Mesenchymal stem cell (in vitro differentiated cells and primary cell): ENCODE results near the gene FOXF1.

ENCODE experiments used
- DNase-seq: peaks from one replicate; pipeline ENCODE4 v3.0.0-alpha.2; 2013
- H2AFZ ChIP-seq: one replicate; pipeline ENCODE4 v1.6.1; 2013; ENCODE audit warnings: low read depth, mild to moderate bottlenecking, control low read depth, inconsistent platforms, low read length, moderate library complexity
- H2AK5ac ChIP-seq: 2 replicates; pipeline ENCODE4 v1.6.1; 2013; ENCODE audit warnings: low read length, moderate library complexity, mild to moderate bottlenecking, inconsistent platforms; ENCODE audit not compliant: severe bottlenecking
- H2BK120ac ChIP-seq: one replicate; pipeline ENCODE4 v1.6.1; 2013; ENCODE audit warnings: low read depth, mild to moderate bottlenecking, inconsistent platforms, low read length, moderate library complexity
- H2BK12ac ChIP-seq, 2 experiments: one replicate each; pipeline ENCODE4 v1.6.1; 2013; ENCODE audit warnings: inconsistent platforms in 2 of 2, low read length in 2 of 2, mild to moderate bottlenecking in 2 of 2, moderate library complexity in 2 of 2, control low read depth in 1 of 2
- H2BK15ac ChIP-seq: one replicate; pipeline ENCODE4 v1.6.1; 2013; ENCODE audit warnings: mild to moderate bottlenecking, low read depth, inconsistent platforms; ENCODE audit not compliant: poor library complexity, severe bottlenecking
- H2BK5ac ChIP-seq: 2 replicates; pipeline ENCODE4 v1.6.1; 2013; ENCODE audit warnings: low read depth, mild to moderate bottlenecking, low read length, control low read depth, inconsistent platforms; ENCODE audit not compliant: poor library complexity, severe bottlenecking
- H3K14ac ChIP-seq, 2 experiments: one replicate each; pipeline ENCODE4 v1.6.1; 2013; ENCODE audit warnings: inconsistent platforms in 2 of 2, low read length in 2 of 2, control low read depth in 1 of 2, mild to moderate bottlenecking in 1 of 2, moderate library complexity in 1 of 2
- H3K18ac ChIP-seq, 2 experiments: one replicate each; pipeline ENCODE4 v1.6.1; 2013; ENCODE audit warnings: inconsistent platforms in 2 of 2, low read length in 2 of 2, control low read depth in 1 of 2, low read depth in 1 of 2, mild to moderate bottlenecking in 1 of 2
- H3K23ac ChIP-seq, 2 experiments: one replicate each; pipeline ENCODE4 v1.6.1; 2013; ENCODE audit warnings: inconsistent platforms in 2 of 2, low read length in 2 of 2, mild to moderate bottlenecking in 2 of 2, moderate library complexity in 2 of 2, control low read depth in 1 of 2
- H3K27ac ChIP-seq: 2 replicates; pipeline ENCODE4 v1.5.1; 2013; ENCODE audit warnings: mild to moderate bottlenecking, moderate library complexity, low read length, control low read depth, inconsistent platforms; ENCODE audit not compliant: poor library complexity, severe bottlenecking
- H3K27me3 ChIP-seq, 2 experiments: 2 replicates each; pipeline versions ENCODE4 v1.6.1 to v1.7.0; 2013; ENCODE audit warnings: low read length in 2 of 2, mild to moderate bottlenecking in 2 of 2, moderate library complexity in 2 of 2, control low read depth in 1 of 2, inconsistent platforms in 1 of 2; ENCODE audit not compliant: control insufficient read depth in 1 of 2, insufficient read depth in 1 of 2
- H3K36me3 ChIP-seq, 2 experiments: 2 replicates each; pipeline versions ENCODE4 v1.6.1 to v1.7.0; 2013; ENCODE audit warnings: low read length in 2 of 2, control low read depth in 1 of 2, inconsistent platforms in 1 of 2, low read depth in 1 of 2, mild to moderate bottlenecking in 1 of 2; ENCODE audit not compliant: insufficient read depth in 2 of 2, control insufficient read depth in 1 of 2
- H3K4ac ChIP-seq, 2 experiments: one replicate each; pipeline ENCODE4 v1.6.1; 2013; ENCODE audit warnings: inconsistent platforms in 2 of 2, low read length in 2 of 2, mild to moderate bottlenecking in 2 of 2, moderate library complexity in 2 of 2, control low read depth in 1 of 2, low read depth in 1 of 2
- H3K4me1 ChIP-seq: 2 replicates; pipeline ENCODE4 v1.6.1; 2013; ENCODE audit warnings: low read depth, low read length, control low read depth; ENCODE audit not compliant: control insufficient read depth, insufficient read depth
- H3K4me2 ChIP-seq: 2 replicates; pipeline ENCODE4 v1.6.1; 2013; ENCODE audit warnings: low read length, mild to moderate bottlenecking, inconsistent platforms; ENCODE audit not compliant: poor library complexity, severe bottlenecking
- H3K4me3 ChIP-seq, 2 experiments: 2 replicates each; pipeline versions ENCODE4 v1.5.1 to v1.7.0; 2013; ENCODE audit warnings: low read length in 2 of 2, mild to moderate bottlenecking in 2 of 2, control low read depth in 1 of 2, low read depth in 1 of 2; ENCODE audit not compliant: insufficient read depth in 1 of 2
- H3K79me1 ChIP-seq: replicated peaks from 2 replicates; pipeline ENCODE4 v1.6.1; 2013; ENCODE audit warnings: mild to moderate bottlenecking, control low read depth, low read length, inconsistent platforms; ENCODE audit not compliant: poor library complexity, severe bottlenecking
- H3K9ac ChIP-seq: 2 replicates; pipeline ENCODE4 v1.7.0; 2013; ENCODE audit warnings: mild to moderate bottlenecking, low read length, moderate library complexity
- H3K9me3 ChIP-seq: 2 replicates; pipeline ENCODE4 v1.7.0; 2013; ENCODE audit warnings: mild to moderate bottlenecking, low read length; ENCODE audit not compliant: control insufficient read depth
- H4K8ac ChIP-seq: one replicate; pipeline ENCODE4 v1.6.1; 2013; ENCODE audit warnings: inconsistent platforms, mild to moderate bottlenecking, low read length, moderate library complexity
- H4K91ac ChIP-seq: one replicate; pipeline ENCODE4 v1.6.1; 2013; ENCODE audit warnings: mild to moderate bottlenecking, low read length, inconsistent platforms
- WGBS: methylation state at CpG from one replicate; pipeline ENCODE4 v1.1.7; 2013; ENCODE audit warnings: mixed read lengths; 5-methylcytosine and 5-hydroxymethylcytosine counted together

The FOXF1 gene

GRCh38 chr16:86520317-86521210 is 10.2 kb downstream of the FOXF1 start:
- peak overlapping the region in 1 of 2 experiments; percentile 2 for H3K18ac ChIP-seq
- H2AK5ac ChIP-seq: no peak overlapping the region
- peak overlapping the region in 1 of 2 experiments; percentile 63 for H3K4me3 ChIP-seq
- no peaks in the 10 kb centered on the region for H3K36me3 ChIP-seq
- H2BK12ac ChIP-seq: peak overlapping the region in 1 of 2 experiments; percentile 16
- no peak overlapping the region for H2AFZ ChIP-seq
- WGBS: 60% methylated on average over 27 of the region's 30 CpGs
- H2BK15ac ChIP-seq: no peak overlapping the region
- no peak overlapping the region for H2BK120ac ChIP-seq
- H3K4me1 ChIP-seq: peaks cover 12% of the 10 kb centered on the region
- H4K8ac ChIP-seq: peak overlapping the region; percentile 3
- H3K4ac ChIP-seq: peak overlapping the region in 1 of 2 experiments; percentile 12
- H3K14ac ChIP-seq: no peak overlapping the region
- no peak overlapping the region for H3K27ac ChIP-seq
- H3K4me2 ChIP-seq: no peak overlapping the region
- H3K23ac ChIP-seq: no peak overlapping the region
- H3K27me3 ChIP-seq: peaks cover 70 to 91% of the 10 kb centered on the region in 2 experiments
- no peak overlapping the region for H2BK5ac ChIP-seq
- peak; percentile 87 for DNase-seq
- H3K79me1 ChIP-seq: no peaks in the 10 kb centered on the region
- H3K9ac ChIP-seq: peak overlapping the region; percentile 62
- no peaks in the 10 kb centered on the region for H3K9me3 ChIP-seq
- H4K91ac ChIP-seq: peak overlapping the region; percentile 15

- WGBS: 90% methylated on average over 31 of the region's 35 CpGs
- H4K8ac ChIP-seq: no peak overlapping the region
- DNase-seq: peak; percentile 9
- no peak overlapping the region for H3K23ac ChIP-seq
- peaks cover 61 to 89% of the 10 kb centered on the region in 2 experiments for H3K27me3 ChIP-seq
- no peak overlapping the region for H3K4ac ChIP-seq
- peak overlapping the region in 1 of 2 experiments; percentile 78 for H2BK12ac ChIP-seq
- H3K18ac ChIP-seq: peak overlapping the region in 1 of 2 experiments; percentile 6
- no peak overlapping the region for H2AFZ ChIP-seq
- no peak overlapping the region for H2BK120ac ChIP-seq
- H3K9me3 ChIP-seq: no peaks in the 10 kb centered on the region
- no peak overlapping the region for H3K27ac ChIP-seq
- no peak overlapping the region for H2BK15ac ChIP-seq
- peaks cover 5% of the 10 kb centered on the region for H3K4me1 ChIP-seq
- H3K4me2 ChIP-seq: no peak overlapping the region
- H3K79me1 ChIP-seq: no peaks in the 10 kb centered on the region
- H3K4me3 ChIP-seq: no peak overlapping the region
- peak overlapping the region; percentile 12 for H4K91ac ChIP-seq
- no peak overlapping the region for H2BK5ac ChIP-seq
- H3K36me3 ChIP-seq: no peaks in the 10 kb centered on the region
- no peak overlapping the region for H3K14ac ChIP-seq
- H2AK5ac ChIP-seq: no peak overlapping the region
- H3K9ac ChIP-seq: no peak overlapping the region
Measured at GRCh38 chr16:86521236-86522197, 11.2 kb downstream of the FOXF1 start.

GRCh38 chr16:86522634-86523033 is 12.3 kb downstream of the FOXF1 start:
- H2AFZ ChIP-seq: no peak overlapping the region

More at GRCh38 chr16:86522634-86523033, 12.3 kb downstream of the FOXF1 start:
- Histone ChIP-seq H3K27me3 (peaks cover 50 to 79% of the 10 kb centered on the region in 2 experiments), H3K4me1 (peaks cover 5% of the 10 kb centered on the region), H3K27ac (no peak overlapping the region), H3K14ac (no peak overlapping the region), H2AK5ac (no peak overlapping the region), H3K9ac (no peak overlapping the region), H3K4me3 (no peak overlapping the region), H3K4me2 (no peak overlapping the region), H3K9me3 (no peaks in the 10 kb centered on the region), H4K8ac (no peak overlapping the region), H3K36me3 (no peaks in the 10 kb centered on the region), H3K79me1 (no peaks in the 10 kb centered on the region), H2BK120ac (no peak overlapping the region), H4K91ac (no peak overlapping the region), H3K23ac (no peak overlapping the region), H2BK5ac (no peak overlapping the region), H3K4ac (no peak overlapping the region), H2BK12ac (no peak overlapping the region), H3K18ac (no peak overlapping the region), H2BK15ac (no peak overlapping the region)
- no peak for DNase-seq
- WGBS: 84% methylated on average over 16 of the region's 16 CpGs
